BJ (cell line): ENCODE results near the gene AMZ1. TPM values are rescaled to one million over a fixed set of nuclear protein-coding genes. Genes with fewer than 3 reads are reported as not detected.
A peak's percentile ranks its signal among the peaks of the same experiment; 100 is the strongest.
"Not testable (repeated sequence)": the region's sequence is repeated elsewhere in the genome, so short reads cannot be mapped to it uniquely, and the experiment has no call there.

Experiments used
- CTCF ChIA-PET: fragments of 350-600 bp; formaldehyde crosslinking; extraction: SDS; loops from one replicate; lab custom pipeline; 2021; ENCODE audit warnings: antibody characterized with exemption, inconsistent platforms; lab: Yijun Ruan, JAX
- POLR2A ChIA-PET: fragments of 300-600 bp; sonication (Branson Sonifier 250); formaldehyde crosslinking; extraction: SDS; loops from one replicate; lab custom pipeline; 2021; ENCODE audit warnings: antibody characterized with exemption; lab: Charles Lee
- DNase-seq: peaks from one replicate; pipeline ENCODE4 v3.0.0-alpha.2; 2011; ENCODE audit warnings: low read depth
- H3K27me3 ChIP-seq: 2 replicates; pipeline ENCODE4 v1.6.0; 2011; ENCODE audit warnings: low read length; ENCODE audit not compliant: control insufficient read depth, insufficient read depth
- H3K36me3 ChIP-seq: 2 replicates; pipeline ENCODE4 v1.5.1; 2011; ENCODE audit warnings: low read length; ENCODE audit not compliant: control insufficient read depth, insufficient read depth
- H3K4me3 ChIP-seq: 2 replicates; pipeline ENCODE4 v1.5.1; 2011; ENCODE audit warnings: low read depth, mild to moderate bottlenecking, control low read depth, low read length
- polyA plus RNA-seq: library from polyadenylated mRNA; depleted of rRNA; stranded (reverse); fragments of >200 nt; gene quantifications from 2 replicates; pipeline ENCODE4 v1.2.3, GENCODE V29; 2011
- TF ChIP-seq, protein P1 (sequence below): IDR thresholded peaks from 2 replicates; pipeline ENCODE4 v1.5.1; 2011; ENCODE audit warnings: low read depth, mild to moderate bottlenecking, control low read depth, inconsistent platforms, low read length, moderate library complexity; ENCODE audit not compliant: insufficient read depth

The AMZ1 gene
- polyA plus RNA-seq, 1 experiment = 3.7 TPM

DNA sequence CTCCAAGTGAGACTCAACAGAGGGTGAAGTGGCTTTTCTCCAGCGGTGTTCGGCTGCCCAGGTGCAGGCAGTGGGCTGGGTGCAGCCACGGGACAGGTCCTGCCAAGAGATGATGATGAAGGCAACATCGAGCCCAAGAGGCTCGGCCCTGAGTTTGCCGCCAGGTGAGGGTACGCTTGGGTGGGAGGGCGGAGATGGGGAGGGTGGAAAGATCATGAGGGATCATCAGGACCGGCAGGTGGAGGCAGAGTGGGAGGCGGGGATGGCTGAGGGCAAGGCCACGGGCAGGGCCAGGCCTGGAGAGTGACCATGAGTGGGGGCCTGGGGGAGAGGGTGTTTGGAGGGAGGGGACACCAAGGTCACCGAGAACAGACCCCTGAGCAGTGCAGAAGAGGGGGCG is 17.8 kb upstream of the AMZ1 start:
- TF ChIP-seq, protein P1, sequence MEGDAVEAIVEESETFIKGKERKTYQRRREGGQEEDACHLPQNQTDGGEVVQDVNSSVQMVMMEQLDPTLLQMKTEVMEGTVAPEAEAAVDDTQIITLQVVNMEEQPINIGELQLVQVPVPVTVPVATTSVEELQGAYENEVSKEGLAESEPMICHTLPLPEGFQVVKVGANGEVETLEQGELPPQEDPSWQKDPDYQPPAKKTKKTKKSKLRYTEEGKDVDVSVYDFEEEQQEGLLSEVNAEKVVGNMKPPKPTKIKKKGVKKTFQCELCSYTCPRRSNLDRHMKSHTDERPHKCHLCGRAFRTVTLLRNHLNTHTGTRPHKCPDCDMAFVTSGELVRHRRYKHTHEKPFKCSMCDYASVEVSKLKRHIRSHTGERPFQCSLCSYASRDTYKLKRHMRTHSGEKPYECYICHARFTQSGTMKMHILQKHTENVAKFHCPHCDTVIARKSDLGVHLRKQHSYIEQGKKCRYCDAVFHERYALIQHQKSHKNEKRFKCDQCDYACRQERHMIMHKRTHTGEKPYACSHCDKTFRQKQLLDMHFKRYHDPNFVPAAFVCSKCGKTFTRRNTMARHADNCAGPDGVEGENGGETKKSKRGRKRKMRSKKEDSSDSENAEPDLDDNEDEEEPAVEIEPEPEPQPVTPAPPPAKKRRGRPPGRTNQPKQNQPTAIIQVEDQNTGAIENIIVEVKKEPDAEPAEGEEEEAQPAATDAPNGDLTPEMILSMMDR = no peak
- CTCF ChIA-PET = interaction anchor here (0.7 to 3.4 kb wide), 17 partner anchors 11 to 488 kb away, joined by 3 to 23 read pairs (median 4); no protein-coding TSS in a partner anchor
- DNase-seq = no peak

DNA sequence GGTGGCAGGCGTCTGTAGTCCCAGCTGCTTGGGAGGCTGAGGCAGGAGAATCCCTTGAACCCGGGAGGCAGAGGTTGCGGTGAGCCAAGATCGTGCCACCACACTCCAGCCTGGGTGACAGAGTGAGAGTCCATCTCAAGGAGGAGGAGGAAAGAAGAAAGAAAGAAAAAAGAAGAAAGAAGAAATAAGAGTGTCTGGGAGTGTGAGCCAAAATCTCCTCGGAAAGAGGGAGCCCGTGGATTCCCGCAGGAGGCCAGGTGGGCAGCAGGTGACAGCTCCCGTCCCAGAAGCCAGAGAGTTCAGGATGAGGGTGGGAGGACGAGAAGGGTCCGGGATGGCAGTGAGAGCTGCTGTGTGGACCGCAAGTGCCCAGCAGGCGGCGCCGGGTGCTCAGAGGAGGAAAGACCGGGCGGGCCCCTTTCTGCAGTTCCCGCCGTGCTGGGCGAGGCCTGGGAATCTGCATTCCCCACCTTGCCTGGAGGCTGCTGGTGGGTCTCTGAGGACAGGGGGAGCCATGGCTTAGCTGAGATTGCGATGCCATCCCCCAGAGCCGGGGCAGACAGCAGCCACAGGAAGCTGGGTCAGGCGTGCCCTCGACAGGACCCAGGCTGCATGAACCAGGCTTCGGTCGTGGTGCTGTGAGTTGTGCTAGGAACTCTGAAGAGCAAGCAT is 17.1 kb upstream of the AMZ1 start:
- Histone ChIP-seq H3K36me3 (no peaks in the 10 kb centered on the region), H3K27me3 (no peaks in the 10 kb centered on the region), H3K4me3 (no peak overlapping the region)
- no peak for DNase-seq
- CTCF ChIA-PET = interaction anchor here (0.7 to 3.4 kb wide), 23 partner anchors 9 to 488 kb away, joined by 3 to 23 read pairs (median 4); no protein-coding TSS in a partner anchor
- TF ChIP-seq, protein P1 = peak; percentile 93
- POLR2A ChIA-PET = interaction anchor here (0.6 kb wide), 1 partner anchor 17 kb away, joined by 5 read pairs; no protein-coding TSS in a partner anchor

More for the DNA sequence above, 17.8 kb upstream of the AMZ1 start:
- Histone ChIP-seq H3K4me3 (no peak overlapping the region), H3K36me3 (no peaks in the 10 kb centered on the region), H3K27me3 (no peaks in the 10 kb centered on the region)
- POLR2A ChIA-PET = no interaction called here

DNA sequence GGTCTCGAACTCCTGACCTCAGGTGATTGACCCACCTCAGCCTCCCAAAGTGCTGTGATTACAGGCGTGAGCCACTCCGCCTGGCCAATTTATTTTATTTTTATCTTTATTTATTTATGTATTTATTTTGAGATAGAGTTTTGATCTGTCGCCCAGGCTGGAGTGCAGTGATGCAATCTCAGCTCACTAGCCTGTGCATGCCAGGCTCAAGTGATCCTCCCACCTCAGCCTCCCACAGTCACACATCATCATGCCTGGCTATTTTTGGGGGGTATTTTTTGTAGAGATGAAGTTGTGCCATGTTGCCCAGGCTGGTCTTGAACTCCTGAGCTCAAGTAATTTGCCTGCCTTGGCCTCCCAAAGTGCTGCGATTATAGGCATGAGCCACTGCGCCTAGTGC is 14.8 kb upstream of the AMZ1 start:
- H3K4me3 ChIP-seq, H3K27me3 ChIP-seq, H3K36me3 ChIP-seq, POLR2A ChIA-PET, DNase-seq: not testable (repeated sequence)
- CTCF ChIA-PET = interaction anchor here (3.4 kb wide), 1 partner anchor 8 kb away, joined by 20 read pairs; no protein-coding TSS in a partner anchor

DNA sequence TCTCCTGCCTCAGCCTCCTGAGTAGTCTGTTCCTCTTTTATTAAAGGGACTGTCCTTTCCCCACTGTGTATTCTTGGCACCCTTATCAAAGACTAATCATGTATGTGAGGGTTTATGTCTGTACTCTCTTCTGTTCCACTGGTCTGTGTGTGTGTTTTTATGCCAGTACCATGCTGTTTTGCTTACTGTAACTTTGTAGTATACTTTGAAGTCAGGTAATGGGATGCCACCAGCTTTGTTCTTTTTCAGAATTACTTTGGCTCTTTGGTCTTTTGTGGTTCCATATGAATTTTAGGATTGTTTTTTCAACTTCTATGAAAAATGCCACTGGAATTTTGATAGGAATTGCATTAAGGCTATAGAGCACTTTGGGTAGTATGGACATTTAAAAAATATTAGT is 14.1 kb upstream of the AMZ1 start:
- H3K4me3 ChIP-seq = no peak overlapping the region
- no peak for DNase-seq
- TF ChIP-seq, protein P1 = no peak
- ChIA-PET CTCF (no interaction called here), POLR2A (no interaction called here)
- H3K27me3 ChIP-seq = no peaks in the 10 kb centered on the region
- H3K36me3 ChIP-seq = no peaks in the 10 kb centered on the region

DNA sequence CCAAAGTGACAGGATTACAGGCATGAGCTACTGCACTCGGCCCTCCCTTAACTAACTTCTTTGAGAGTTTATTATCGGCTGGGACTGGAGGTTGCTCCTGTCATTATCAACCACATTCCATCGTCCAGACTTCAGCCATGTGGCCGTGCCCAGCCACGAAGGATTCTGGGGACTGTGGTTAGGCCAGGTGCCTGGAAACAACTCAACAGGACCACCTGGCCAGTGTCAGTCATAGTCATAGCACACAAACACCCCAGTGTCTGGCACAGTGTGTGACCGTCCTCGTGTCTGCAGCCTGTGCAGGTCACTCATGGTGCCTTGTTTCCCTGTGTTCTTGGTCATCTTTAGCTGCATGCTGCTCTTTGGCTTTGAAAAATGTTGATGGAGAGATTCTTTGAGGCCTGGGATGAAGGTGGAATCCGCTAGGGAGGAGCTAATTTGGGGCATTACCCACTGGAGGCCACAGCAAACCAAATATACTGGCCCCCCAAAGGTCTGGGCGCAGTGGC is 12.7 kb upstream of the AMZ1 start:
- CTCF ChIA-PET = interaction anchor here (1.1 kb wide), 1 partner anchor 223 kb away, joined by 3 read pairs; no protein-coding TSS in a partner anchor

DNA sequence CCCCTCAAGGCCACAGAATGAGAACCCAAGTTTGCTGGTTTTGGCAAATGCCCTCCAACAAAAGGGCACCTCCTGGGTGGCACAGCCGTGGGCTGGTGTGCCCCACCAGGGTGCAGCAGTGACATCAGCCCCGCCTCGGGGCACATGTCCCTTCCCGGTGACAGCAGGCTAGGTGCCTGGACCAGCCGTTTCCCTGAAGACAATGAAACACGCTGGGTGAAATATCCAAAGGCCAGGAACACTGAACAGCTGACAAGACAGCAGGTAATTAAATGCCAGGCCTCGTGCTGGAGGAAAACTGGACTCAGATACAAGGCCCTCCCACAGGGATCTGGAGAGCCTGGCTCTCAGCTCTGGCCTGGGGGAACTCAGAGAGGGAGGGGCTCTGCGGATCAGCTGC is 11.4 kb upstream of the AMZ1 start:
- POLR2A ChIA-PET, H3K27me3 ChIP-seq, DNase-seq, H3K4me3 ChIP-seq, H3K36me3 ChIP-seq: not testable (repeated sequence)
- CTCF ChIA-PET = interaction anchor here (1.1 kb wide), 1 partner anchor 224 kb away, joined by 3 read pairs; no protein-coding TSS in a partner anchor

More for the DNA sequence above, 12.7 kb upstream of the AMZ1 start:
- no peak for DNase-seq
- Histone ChIP-seq H3K27me3 (no peaks in the 10 kb centered on the region), H3K36me3 (no peaks in the 10 kb centered on the region), H3K4me3 (no peak overlapping the region)
- POLR2A ChIA-PET = no interaction called here
- TF ChIP-seq, protein P1 = no peak

DNA sequence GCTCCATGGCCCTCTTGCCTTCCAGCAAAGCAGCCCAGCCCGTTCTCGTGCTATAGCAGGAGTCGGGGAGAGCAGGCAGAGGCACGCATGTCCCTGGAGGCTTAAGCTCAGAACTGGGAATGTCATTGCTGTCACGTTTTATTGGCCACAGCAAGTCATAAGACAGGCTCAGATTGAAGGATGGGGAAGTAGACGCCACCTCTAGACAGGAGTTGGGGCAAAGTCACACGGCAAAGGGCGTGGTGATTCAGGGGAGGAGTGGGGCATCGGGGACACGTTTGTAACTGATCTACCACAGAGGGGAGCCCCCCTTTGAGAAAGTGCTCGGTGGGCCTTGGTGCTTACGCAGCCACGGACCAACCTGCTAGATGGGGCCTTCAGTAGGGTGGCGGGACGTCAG is 9.5 kb upstream of the AMZ1 start:
- H3K36me3 ChIP-seq, H3K4me3 ChIP-seq, DNase-seq, H3K27me3 ChIP-seq, CTCF ChIA-PET, POLR2A ChIA-PET: not testable (repeated sequence)

DNA sequence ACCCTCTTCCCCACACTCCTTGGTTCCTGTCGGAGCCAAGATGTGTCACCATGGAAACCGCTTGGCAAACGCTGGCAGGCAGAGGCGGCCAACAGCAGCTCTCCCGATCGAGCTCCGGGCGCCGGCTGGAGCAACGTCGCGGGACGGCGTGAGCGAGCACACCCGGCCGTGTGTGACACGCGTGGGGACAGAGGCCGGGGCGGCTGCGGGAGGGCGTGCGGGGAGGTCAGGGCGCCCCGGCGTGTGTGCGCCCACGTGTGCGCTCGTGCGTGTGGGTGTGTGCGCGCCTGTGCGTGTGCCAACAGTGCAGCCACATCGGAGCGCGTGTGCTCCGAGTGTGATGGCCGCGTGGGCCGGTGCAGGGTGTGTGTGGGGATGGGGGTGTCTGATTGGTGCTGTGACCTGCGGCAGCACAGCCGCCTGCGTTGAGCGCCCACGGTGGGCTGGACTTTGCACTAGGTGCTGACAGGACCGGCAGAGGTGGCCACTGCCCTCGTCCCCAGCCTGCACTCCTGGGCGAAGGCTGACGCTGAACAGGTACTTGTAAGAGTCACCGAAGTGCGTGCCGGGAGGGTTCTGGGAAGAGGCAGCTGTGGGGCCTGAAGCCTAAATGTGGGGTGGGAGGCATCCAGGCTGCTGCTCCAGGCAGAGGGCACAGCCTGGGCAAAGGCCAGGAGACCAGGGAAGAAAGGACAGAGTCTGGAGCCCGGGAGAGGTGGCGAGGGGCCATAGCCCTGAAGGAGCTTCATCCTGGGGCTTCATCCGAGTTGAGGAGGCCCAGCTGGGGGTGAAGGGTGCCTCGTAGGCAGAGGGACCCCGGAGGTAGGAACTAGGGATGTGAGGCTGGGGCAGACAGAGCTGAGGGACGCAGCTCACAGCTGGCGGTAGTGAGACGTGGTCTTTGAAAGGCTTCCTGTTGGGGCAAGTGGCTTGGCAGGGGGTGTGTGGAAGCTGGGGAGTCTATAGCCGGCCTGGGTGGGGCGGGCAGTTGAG is 8.6 kb upstream of the AMZ1 start:
- H3K4me3 ChIP-seq, DNase-seq, POLR2A ChIA-PET, H3K27me3 ChIP-seq, H3K36me3 ChIP-seq: not testable (repeated sequence)
- CTCF ChIA-PET = interaction anchor here (0.7 to 4.2 kb wide), 10 partner anchors 12 to 231 kb away, joined by 3 to 47 read pairs (median 4); no protein-coding TSS in a partner anchor
